ENCODE results near the gene ST6GAL2. TPM values are rescaled to one million over a fixed set of nuclear protein-coding genes. Genes with fewer than 3 reads are reported as not detected.

Gene ST6GAL2
- total RNA-seq, 1 donor from 2014 or later = 19.4 TPM

DNA sequence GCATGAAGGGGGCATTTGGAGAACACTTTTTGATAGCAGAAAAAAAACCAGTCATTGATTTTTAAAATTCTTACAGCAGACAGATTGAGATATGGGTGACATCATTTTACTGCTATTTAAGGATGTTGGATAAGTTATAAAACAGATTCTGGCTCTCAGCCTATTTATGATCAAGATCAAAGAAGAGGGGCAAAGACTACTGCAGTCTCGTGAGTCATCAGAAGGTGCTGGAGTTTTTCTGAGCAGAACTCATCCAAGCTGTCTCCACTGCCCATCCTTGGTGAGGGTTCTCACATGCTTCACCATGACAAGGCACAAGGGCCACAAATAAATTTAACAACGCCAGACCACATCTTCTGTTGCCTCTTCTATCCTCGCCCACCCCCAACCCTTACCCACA lies 58.8 kb downstream of the ST6GAL2 start:
- Mint-ChIP-seq H3K4me1 (peaks cover 6% of the 10 kb centered on the region), H3K27me3 (ENCODE audit: low read depth) (no peaks in the 10 kb centered on the region), H3K9me3 (peaks cover 6% of the 10 kb centered on the region), H3K27ac (no peak overlapping the region), H3K36me3 (peaks cover 2% of the 10 kb centered on the region), H3K4me3 (no peak overlapping the region)
- TF ChIP-seq, protein P1, sequence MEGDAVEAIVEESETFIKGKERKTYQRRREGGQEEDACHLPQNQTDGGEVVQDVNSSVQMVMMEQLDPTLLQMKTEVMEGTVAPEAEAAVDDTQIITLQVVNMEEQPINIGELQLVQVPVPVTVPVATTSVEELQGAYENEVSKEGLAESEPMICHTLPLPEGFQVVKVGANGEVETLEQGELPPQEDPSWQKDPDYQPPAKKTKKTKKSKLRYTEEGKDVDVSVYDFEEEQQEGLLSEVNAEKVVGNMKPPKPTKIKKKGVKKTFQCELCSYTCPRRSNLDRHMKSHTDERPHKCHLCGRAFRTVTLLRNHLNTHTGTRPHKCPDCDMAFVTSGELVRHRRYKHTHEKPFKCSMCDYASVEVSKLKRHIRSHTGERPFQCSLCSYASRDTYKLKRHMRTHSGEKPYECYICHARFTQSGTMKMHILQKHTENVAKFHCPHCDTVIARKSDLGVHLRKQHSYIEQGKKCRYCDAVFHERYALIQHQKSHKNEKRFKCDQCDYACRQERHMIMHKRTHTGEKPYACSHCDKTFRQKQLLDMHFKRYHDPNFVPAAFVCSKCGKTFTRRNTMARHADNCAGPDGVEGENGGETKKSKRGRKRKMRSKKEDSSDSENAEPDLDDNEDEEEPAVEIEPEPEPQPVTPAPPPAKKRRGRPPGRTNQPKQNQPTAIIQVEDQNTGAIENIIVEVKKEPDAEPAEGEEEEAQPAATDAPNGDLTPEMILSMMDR (IDR thresholded peaks at IDR 0.05; ENCODE audit: unreplicated experiment) = no peak
- no peak for DNase-seq (ENCODE audit: low spot score in 2 of 2, unreplicated experiment in 2 of 2)

DNA sequence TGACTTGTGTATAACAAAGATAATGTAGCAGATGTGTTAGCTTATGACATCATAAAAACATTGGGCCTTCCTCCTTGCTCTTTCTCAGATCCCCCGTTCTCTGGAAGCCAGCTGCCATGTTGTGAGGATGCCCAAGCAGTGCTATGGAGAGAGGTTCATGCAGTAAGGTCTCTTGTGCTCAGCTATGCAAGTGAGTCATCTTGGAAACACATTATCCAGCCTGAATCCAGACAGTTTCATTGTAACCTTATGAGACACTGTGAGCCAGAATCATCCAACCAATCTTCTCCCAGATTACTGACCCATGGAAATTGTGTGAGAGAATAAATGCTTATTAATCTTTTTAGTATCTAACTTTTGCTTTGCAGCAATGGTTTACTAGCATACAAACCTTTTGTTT lies 60.8 kb downstream of the ST6GAL2 start:
- TF ChIP-seq, protein P1 (IDR thresholded peaks at IDR 0.05; ENCODE audit: unreplicated experiment) = no peak
- Mint-ChIP-seq H3K27ac (no peak overlapping the region), H3K9me3 (peaks cover 6% of the 10 kb centered on the region), H3K36me3 (peaks cover 2% of the 10 kb centered on the region), H3K4me1 (peaks cover 2% of the 10 kb centered on the region), H3K4me3 (no peak overlapping the region), H3K27me3 (ENCODE audit: low read depth) (no peaks in the 10 kb centered on the region)
- DNase-seq (ENCODE audit: low spot score in 2 of 2, unreplicated experiment in 2 of 2) = no peak

DNA sequence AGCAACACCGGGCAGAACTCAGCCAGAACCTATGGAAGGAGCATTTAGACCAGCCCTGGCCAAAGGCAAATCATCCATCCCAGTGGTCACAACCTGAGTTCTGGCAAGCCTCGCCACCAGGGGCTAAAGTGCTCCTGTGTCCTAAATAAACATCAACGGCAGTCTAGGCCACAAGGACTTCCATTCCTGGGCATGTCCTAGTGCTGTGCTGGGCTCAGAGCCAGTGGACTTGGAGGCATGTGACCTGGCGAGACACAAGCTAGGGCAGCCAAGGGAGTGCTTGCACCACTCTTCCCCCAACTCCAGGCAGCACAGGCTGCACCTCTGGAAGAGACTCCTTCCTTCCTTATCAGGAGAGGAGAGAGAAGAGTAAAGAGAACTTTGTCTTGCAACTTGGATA lies 69.0 kb downstream of the ST6GAL2 start:
- Mint-ChIP-seq H3K36me3 (peaks cover 4% of the 10 kb centered on the region), H3K4me1 (peaks cover 13% of the 10 kb centered on the region), H3K27me3 (ENCODE audit: low read depth) (no peaks in the 10 kb centered on the region), H3K27ac (no peak overlapping the region), H3K4me3 (no peak overlapping the region), H3K9me3 (peaks cover 8% of the 10 kb centered on the region)
- TF ChIP-seq, protein P1 (IDR thresholded peaks at IDR 0.05; ENCODE audit: unreplicated experiment) = no peak
- no peak for DNase-seq (ENCODE audit: low spot score in 2 of 2, unreplicated experiment in 2 of 2)

DNA sequence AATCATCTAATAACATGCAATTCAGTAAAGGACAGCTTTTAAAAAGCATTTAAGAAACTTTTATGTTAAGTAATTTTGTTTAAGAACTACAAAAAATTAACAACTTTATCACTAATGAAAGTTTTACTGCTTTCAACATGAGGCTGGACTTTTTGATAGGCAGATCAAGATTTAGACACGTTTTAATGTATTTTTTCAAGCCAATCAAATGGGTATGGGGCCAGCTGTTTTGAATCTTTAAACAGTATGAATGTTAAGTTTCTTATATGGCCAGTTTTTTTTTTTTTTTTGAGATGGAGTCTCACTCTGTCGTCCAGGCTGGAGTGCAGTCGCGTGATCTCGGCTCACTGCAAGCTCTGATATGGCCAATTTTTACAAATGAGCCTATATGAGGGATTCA lies 73.1 kb downstream of the ST6GAL2 start:
- no peak for DNase-seq (ENCODE audit: low spot score in 2 of 2, unreplicated experiment in 2 of 2)
- Mint-ChIP-seq H3K27ac (peak overlapping the region; percentile 78), H3K36me3 (peaks cover 3% of the 10 kb centered on the region), H3K27me3 (ENCODE audit: low read depth) (no peaks in the 10 kb centered on the region), H3K4me3 (no peak overlapping the region), H3K4me1 (peaks cover 14% of the 10 kb centered on the region), H3K9me3 (no peaks in the 10 kb centered on the region)
- TF ChIP-seq, protein P1 (IDR thresholded peaks at IDR 0.05; ENCODE audit: unreplicated experiment) = no peak

DNA sequence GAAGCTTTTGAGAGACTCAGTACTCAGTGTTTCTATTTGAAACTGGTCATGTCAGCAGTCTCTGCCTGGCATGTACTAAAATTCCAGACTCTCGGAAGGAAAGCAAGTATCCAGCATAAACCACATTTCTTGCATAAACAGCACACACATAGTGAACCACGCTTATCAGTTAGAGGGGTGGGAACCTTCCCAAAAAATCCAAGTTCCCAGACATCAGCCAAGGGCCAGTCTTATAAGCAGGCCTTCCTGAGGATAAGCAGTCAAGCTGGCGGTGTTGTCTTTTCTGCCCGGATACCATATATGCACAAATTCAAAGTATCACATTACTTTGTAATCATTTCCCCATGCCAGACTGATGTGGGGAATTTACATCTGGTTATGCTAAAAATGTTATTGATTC lies 73.6 kb downstream of the ST6GAL2 start:
- TF ChIP-seq, protein P1 (IDR thresholded peaks at IDR 0.05; ENCODE audit: unreplicated experiment) = no peak
- Mint-ChIP-seq H3K9me3 (no peaks in the 10 kb centered on the region), H3K27ac (peak overlapping the region; percentile 78), H3K4me3 (no peak overlapping the region), H3K4me1 (peaks cover 14% of the 10 kb centered on the region), H3K27me3 (ENCODE audit: low read depth) (no peaks in the 10 kb centered on the region), H3K36me3 (peaks cover 3% of the 10 kb centered on the region)
- no peak for DNase-seq (ENCODE audit: low spot score in 2 of 2, unreplicated experiment in 2 of 2)

DNA sequence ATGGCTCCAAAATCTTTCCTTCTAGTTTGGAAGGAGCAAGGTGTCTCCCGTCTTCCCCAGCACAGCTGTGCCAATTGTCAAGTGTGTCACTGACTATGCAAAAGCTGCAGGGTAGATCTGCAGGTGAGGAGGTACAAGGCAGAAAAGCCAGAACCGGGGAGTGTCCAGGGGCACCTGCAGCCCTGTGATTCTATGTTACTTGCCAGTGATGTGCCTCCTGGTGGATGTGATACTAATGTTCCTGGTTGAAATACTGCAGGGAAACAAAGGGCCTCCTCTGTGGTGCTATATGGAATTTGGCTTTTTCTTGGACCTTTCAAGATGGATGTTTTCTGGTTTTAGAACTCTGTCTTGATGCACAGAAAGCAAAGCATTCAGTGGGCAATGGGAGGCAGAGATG lies 80.3 kb downstream of the ST6GAL2 start:
- H3K27ac Mint-ChIP-seq = no peak overlapping the region
- DNase-seq (ENCODE audit: low spot score in 2 of 2, unreplicated experiment in 2 of 2) = no peak
- H3K36me3 Mint-ChIP-seq = peaks cover 1% of the 10 kb centered on the region
- H3K9me3 Mint-ChIP-seq = no peaks in the 10 kb centered on the region
- no peaks in the 10 kb centered on the region for H3K27me3 Mint-ChIP-seq (ENCODE audit: low read depth)
- TF ChIP-seq, protein P1 (IDR thresholded peaks at IDR 0.05; ENCODE audit: unreplicated experiment) = no peak
- peaks cover 7% of the 10 kb centered on the region for H3K4me1 Mint-ChIP-seq
- H3K4me3 Mint-ChIP-seq = no peak overlapping the region

All from mesothelial cell of epicardium (in vitro differentiated cells).